ENCODE results near the gene KSR1.

The KSR1 gene

GRCh38 chr17:27616414-27616813 lies 160.2 kb downstream of the KSR1 start:
- DNase-seq (ENCODE audit: low read depth) = no peak
- no peak overlapping the region for H3K4me3 ChIP-seq (ENCODE audit: low read length)
- TF ChIP-seq CTCF (conservative IDR thresholded peaks at IDR 0.05; ENCODE audit: low read depth, low read length) = no peak

GRCh38 chr17:27618417-27618816 lies 162.2 kb downstream of the KSR1 start:
- no peak for DNase-seq (ENCODE audit: low read depth)
- no peak overlapping the region for H3K4me3 ChIP-seq (ENCODE audit: low read length)
- no peak for TF ChIP-seq CTCF (conservative IDR thresholded peaks at IDR 0.05; ENCODE audit: low read depth, low read length)

- TF ChIP-seq CTCF (conservative IDR thresholded peaks at IDR 0.05; ENCODE audit: low read depth, low read length) = no peak
- H3K4me3 ChIP-seq (ENCODE audit: low read length) = no peak overlapping the region
- no peak for DNase-seq (ENCODE audit: low read depth)
Measured at GRCh38 chr17:27620721-27621120, 164.5 kb downstream of the KSR1 start.

DNA sequence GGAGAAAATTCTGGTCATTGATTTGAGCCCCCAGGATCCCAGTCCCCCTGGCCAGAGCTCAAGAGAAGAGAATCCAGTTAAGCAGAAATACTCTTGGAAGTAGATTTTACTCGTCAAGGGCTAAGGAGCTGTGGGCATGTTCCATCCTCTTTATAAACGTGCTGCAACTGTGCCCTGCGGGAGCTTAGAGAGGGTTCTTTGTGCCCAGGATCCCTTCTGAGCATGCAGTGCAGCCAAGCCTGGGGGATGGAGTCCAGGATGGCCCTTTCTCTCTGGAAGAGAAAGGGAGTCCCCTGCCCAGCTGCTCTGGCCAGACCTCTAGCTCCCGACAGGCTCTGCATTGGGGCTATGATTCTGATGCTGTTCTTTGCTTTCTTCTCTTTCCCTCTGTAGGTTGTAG lies 165.3 kb downstream of the KSR1 start:
- no peak for DNase-seq (ENCODE audit: low read depth)
- no peak overlapping the region for H3K4me3 ChIP-seq (ENCODE audit: low read length)
- TF ChIP-seq CTCF (conservative IDR thresholded peaks at IDR 0.05; ENCODE audit: low read depth, low read length) = no peak

DNA sequence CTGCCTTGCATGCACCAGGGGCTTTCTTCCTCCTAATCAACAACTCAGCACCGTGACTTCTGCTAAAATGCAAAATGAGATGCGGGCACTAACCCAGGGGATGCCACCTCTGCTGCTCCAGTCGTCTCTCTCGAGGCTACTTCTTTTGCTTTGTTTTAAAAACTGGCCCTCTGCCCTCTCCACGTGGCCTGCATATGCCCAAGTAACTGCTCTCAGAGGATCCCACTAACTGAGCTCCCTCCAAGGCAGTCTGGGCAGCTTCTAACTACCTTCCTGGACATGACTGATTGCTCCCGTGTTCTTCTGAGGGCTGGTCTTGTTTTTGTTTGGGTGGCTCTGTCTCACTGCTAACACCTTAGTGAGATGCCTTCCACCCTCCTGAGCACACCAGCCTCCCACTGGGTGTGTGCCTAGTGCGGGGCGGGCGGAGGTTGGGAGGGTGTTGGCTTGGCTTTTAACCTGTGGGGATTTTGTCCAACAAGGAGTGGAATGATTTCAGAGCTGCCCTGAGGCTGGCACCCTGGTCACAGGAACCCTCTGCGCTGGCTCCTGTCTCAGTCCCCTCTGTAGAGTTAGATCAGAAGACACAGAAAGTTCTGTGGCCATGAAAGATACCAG lies 165.8 kb downstream of the KSR1 start:
- TF ChIP-seq CTCF (conservative IDR thresholded peaks at IDR 0.05; ENCODE audit: low read depth, low read length) = no peak
- H3K4me3 ChIP-seq (ENCODE audit: low read length) = no peak overlapping the region
- no peak for DNase-seq (ENCODE audit: low read depth)

DNA sequence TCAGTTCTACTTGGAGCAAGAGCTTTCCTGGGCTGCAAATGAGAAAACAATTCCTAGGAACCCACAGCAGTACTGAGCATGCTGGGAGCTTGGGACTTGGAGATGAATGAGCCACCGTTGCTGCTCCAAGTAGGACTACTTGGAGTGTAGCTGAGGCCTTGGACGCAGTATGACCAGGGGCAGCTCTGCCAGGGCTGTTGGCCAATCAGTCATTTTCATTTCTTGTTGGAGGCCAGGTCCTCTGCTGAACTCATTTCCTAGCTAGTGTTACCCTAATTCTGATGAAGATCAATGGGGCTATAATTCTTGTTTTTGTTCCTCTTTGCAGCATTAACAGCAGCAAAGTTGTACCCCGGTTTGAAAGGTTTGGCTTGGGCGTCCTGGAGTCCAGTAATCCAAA lies 166.7 kb downstream of the KSR1 start:
- no peak for TF ChIP-seq CTCF (conservative IDR thresholded peaks at IDR 0.05; ENCODE audit: low read depth, low read length)
- no peak overlapping the region for H3K4me3 ChIP-seq (ENCODE audit: low read length)
- DNase-seq (ENCODE audit: low read depth) = no peak

GRCh38 chr17:27623614-27624013 lies 167.4 kb downstream of the KSR1 start:
- TF ChIP-seq CTCF (conservative IDR thresholded peaks at IDR 0.05; ENCODE audit: low read depth, low read length) = no peak
- H3K4me3 ChIP-seq (ENCODE audit: low read length) = no peak overlapping the region
- no peak for DNase-seq (ENCODE audit: low read depth)

Data from retinal pigment epithelial cell (primary cell).